HG03139 (cell line): ENCODE measurements around the gene SAMMSON.

Experiments used
- ATAC-seq: cut with Tn5 transposase; IDR thresholded peaks from one replicate; pipeline ENCODE4 v1.9.1; 2021; ENCODE audit not compliant: unreplicated experiment

The SAMMSON gene

DNA sequence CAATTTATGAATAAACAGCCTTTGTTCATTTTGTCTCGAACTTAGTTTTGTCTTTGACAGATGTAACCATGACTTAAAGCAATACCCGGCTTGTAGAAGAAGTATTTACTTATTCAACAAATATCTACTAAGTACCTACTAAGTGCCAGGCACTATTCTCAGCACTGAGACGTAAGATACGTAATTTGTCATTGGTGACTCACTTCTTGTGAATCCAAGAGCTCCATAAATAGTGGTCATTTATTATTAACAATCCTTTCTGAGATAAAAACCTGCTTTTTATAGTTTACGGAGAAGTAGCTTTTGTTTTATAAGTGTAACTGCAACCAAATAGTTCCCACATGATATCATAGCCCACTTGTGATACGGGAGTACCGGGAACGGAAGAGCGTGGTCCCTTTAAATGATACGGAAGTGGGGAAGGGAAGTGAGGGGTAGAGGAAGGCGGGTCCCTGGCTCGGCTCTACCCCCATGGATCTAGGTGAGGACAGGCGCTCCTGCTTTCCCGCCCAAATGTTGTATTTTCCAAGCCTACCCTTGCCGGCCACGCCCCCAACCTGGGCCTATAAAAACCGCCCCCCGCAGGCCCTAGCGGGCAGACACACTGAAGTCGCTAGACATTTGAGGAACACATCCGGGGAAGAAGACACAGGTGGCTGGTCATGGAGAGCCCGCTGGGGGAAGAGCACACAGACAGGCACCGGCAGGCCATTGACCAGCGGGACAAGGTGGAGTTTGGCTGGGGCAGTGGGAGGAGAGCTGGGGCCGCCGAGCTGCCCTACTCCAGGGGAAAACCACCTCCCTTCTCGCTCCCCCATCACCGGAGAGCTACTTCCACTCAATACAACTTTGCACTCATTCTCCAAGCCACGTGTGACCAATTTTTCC lies at the start of gene SAMMSON:
Gene SAMMSON (plus strand): TSS at position 594 of the 888 bp plus-strand sequence.
- ATAC-seq: no peak

DNA sequence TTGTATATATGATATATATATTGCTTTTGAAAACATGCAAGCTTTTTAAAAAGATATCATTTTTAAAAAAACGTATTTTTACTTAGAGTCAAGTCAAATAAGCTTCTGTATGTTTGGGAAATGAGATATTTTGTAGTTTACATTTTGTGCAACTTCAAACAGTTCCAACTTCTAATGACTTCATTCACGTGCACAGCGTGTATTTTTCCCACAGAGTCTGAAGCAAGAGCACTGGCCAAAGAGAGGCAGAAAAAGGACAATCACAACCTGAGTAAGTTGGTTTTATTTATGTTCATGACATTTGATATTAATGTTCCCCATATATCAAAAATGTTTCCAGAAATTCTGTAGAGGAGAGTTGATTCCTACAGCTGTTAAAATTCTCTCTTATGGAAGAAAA lies 47.9 kb upstream of the SAMMSON start:
- ATAC-seq: no peak

- ATAC-seq: no peak
Observed at GRCh38 chr3:69959581-69959980, 40.0 kb upstream of the SAMMSON start.

DNA sequence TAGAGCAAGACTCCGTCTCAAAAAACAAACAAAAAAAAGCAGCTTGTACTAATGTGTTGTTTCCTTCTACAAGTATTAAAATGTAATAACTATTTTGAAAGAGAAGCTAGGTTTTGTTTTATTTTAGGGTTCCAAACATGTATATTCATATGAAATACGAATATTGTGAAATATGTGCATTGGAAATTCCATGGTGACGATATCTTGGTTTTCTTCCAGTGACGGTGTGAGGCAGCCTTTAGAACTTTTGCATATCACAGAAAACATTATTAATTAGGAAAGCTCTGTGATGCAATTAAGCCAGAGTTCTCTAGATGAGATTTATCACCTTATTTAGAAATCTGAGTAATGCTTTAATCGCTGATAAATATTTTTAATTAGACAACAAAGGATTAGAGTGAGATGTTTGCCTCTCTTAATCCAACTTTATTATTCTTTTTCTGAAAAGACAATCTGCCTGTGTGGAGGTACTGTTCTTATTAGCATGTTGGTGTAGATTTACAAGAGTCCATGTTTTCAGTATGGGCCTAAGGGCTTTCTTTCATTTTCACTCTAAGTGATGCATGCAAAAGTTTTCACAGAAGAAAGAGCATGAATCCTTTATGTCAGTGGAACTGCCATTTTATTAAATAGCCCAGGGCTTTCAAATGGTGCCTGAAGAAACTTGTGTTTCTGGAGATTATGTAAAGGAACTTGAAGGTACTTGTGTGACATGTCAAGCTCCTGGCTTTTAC lies 37.7 kb upstream of the SAMMSON start:
- ATAC-seq: no peak

GRCh38 chr3:69963643-69964042 lies 35.9 kb upstream of the SAMMSON start:
- no peak for ATAC-seq

DNA sequence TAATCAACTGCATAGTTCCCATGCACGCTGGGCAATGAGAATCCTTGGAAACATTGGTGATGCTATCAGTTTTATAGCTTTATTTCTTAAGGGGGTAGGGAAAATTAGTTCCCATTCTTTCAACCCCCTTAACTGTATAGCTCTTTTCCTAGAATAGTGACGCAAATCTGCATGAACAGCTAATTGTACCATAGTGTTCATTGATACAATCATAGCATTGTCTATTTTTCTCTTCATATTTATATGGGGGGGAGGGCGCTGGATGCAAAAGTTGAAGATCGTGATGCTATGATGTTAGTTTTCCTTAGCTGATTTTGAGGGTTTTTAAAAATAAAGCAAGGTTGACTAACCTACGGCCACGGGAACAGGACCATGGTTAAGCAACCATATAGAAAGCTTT lies 32.4 kb upstream of the SAMMSON start:
- ATAC-seq: no peak

GRCh38 chr3:69970827-69971226 lies 28.7 kb upstream of the SAMMSON start:
- ATAC-seq: no peak

DNA sequence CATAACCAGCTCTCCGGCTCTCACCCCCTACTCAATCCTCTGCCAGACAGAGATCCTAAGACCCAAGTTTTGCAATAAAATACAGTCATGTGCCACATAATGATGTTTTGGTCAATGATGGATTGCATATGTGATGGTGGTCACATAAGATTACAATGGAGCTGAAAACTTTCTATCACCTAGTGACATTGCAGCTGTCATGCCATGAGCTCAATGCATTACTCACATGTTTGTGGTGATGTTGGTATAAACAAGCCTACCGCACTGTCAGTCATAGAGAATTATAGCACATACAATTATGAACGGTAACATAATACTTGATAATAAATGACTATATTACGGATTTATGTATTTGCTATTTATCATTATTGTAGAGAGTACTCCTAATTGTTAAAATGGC lies 26.9 kb upstream of the SAMMSON start:
- ATAC-seq: no peak

DNA sequence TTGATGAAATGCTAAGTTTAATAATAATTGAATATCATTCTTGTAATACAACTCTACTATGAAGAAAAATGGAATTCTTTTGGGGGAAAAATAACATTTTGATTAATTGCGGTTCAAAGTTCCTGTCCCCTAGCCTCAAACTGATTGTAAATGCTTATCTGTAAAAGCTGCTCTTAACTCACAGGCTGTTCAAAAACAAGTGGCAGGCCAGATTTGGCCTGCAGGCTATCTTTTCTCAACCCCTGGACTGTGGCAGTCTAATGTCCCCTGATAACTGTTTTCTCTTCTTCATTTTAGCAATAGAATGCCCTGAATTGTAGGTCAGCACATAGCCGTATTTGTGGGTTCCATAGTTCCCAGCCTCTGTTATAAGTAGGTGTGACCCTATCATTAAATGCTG lies 23.5 kb upstream of the SAMMSON start:
- no peak for ATAC-seq

GRCh38 chr3:69983546-69984265 lies 15.8 kb upstream of the SAMMSON start:
- ATAC-seq: no peak

DNA sequence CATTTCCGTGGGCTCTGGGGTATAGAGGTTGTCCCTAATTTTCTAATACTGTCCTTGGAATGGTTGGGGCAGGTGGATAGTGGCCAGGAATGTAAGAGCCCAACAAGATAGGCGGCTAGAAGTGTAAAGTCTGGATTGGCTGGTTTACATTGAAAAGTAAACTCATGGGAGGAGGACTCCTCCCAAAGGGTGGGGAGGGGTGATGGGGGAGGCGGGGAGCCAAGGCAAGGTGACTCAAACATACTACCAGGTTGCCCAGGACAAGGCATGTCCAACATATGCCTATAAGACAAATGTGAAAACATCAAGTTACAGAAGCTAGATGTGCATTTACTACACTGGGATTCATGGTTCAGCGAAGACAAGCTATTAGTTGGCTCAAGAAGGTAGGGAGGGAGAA lies 14.3 kb upstream of the SAMMSON start:
- ATAC-seq: no peak

- no peak for ATAC-seq
Observed at GRCh38 chr3:69986419-69986818, 13.1 kb upstream of the SAMMSON start.

DNA sequence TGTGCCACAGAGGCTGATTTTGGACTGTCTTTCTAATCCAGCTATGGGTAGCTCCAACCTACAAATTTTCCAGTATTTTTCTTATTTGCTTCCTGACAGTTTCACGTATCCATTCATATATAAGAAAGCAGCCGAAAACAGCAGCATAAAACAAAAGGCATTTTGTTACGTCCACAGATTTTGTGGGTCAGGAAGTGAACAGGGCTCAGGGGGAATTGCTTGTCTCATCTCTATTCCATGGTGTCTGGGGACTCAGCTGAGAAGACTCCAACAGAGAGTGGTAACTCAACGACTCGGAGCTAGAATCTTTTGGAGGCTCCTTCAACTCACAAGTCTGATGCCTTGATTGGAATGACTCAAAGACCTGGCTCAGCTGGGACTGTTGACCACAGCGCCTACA lies 11.7 kb upstream of the SAMMSON start:
- no peak for ATAC-seq

DNA sequence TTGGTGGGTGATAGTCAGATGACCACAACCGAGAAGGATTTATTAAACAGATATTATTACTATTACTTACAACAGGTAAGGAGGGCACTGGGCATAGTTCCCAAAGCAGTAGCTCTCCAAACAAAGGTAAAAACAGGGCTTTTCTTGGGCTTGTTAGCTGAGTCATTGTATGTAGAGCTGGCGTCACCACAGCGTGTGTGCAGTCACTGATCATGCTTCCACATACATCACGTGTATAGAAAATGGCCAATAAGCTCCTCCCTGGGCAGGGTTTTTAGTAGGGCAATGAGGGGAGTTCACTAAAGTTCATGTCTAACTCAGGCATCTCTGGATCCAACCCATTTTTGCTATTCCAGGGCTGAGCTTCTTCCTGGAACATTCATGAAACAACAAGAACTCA lies 5.8 kb upstream of the SAMMSON start:
- ATAC-seq: no peak

GRCh38 chr3:69994919-69995318 lies 4.6 kb upstream of the SAMMSON start:
- no peak for ATAC-seq

DNA sequence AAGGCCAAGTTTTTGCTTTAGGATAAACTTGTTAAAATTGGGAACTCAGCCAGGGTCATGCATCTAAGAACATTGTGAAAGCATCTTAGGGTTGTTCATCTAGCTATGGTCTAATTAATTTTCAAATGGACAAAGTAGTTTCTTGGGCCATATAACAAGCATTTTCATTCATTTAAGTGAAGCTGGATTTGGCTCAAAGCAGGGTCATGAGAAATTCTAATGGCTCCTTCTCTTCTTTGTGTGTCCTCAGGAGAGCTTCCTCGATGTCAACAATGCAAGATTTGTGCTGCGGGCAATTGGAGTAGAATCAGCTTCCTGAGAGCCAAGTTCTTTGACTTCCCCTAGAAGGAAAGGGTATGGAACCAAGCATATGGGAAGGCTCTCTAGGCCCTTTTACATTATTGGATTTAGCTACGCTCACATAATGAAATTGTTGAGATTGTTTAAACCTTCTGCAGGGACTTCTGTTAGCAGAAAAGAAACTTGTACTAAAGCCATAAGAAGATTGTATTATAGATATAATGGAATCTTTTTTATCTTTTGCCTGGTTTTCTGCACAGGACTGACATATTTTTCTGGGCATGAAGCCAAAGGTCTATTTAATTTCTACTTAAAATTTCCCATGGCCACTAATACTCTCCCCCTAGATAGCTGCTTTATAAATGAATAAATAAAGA lies 1.8 kb upstream of the SAMMSON start:
- ATAC-seq: no peak

GRCh38 chr3:69998759-69999139 lies 784 bp upstream of the SAMMSON start:
- no peak for ATAC-seq

DNA sequence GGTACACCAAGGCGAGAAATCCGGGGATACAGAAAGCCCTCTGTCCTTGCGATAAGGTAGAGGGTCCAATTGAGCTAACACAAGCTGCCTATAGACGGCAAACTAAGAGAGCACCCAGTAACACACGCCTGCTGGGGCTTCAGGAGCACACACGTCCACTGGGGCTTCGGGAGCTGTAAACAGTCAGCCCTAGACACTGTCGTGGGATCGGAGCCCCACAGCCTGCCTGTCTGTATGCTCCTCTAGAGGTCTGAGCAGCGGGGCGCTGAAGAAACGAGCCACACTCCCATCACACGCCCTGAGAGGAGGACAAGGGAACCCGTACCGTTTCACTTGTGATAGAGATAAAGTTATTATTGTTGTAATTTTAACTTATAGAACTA lies 486 bp downstream of the SAMMSON start:
- ATAC-seq: no peak

- ATAC-seq: no peak
Observed at GRCh38 chr3:70000563-70001081, 1.1 kb downstream of the SAMMSON start.

- no peak for ATAC-seq
Observed at GRCh38 chr3:70003119-70003518, 3.6 kb downstream of the SAMMSON start.

DNA sequence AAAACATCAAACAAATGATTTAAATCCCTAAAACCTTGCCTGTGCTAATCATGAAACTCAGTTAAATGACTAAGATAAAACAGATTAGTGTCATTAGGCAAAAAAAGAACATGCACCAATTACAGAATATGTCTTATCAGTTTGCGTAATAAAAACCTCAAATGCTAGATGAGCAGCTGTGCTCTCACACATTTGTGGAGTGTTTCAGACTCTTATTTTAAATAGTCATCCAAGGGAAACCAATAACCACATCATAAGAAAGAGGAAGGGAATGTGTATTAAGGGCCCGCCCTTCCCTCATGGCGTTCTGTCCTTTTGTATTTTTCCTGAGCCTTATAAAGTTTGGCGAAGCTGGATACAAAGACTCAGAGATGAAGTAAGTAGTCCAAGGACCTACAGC lies 6.6 kb downstream of the SAMMSON start:
- ATAC-seq: no peak
